ENCODE results near the gene VWCE. TPM values are rescaled to one million over a fixed set of nuclear protein-coding genes. Genes with fewer than 3 reads are reported as not detected.

Gene VWCE
- total RNA-seq, 3 donors from 2014 or later: 10.2 to 21.0 (median 15.5) TPM

DNA sequence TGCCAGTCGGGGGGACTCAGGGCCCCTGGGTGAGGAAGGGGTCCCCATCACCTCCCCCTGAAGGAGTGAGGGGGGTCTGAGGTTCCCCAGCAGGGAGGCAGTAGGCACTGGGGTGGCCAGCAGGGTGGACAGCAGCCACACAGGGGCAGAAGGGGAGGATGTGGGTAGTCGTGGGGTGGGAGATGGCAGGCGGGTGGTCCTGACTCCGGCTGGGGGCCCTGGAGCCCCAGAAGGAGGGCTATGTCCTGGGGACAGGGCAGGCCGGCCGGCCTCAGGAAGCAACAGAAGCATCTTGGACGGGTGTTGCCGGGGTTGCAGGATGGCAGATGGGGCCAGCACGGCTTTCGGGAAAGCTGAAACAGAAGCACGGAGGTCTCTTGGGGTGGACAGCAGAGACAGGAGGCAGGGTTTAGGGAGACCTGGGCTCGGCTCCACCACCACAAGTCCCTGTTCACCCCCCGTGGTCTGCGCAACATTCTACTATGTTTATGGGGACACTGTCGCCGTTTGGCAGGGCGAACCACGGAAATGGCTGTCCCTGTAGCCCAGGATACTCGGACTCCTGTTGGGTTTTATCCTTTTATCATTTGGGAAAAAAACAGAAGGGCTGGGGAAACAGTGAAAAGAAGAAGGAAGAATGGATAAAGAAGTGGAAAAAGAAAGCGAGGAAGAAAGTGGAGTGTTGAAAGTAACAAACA is 14.1 kb downstream of the VWCE start:
- Mint-ChIP-seq H3K4me3 (no peak overlapping the region), H3K27me3 (ENCODE audit: low read depth) (peaks cover 4% of the 10 kb centered on the region), H3K4me1 (ENCODE audit: low read depth) (no peaks in the 10 kb centered on the region), H3K36me3 (ENCODE audit: insufficient read depth) (peaks cover 3% of the 10 kb centered on the region), H3K9me3 (no peaks in the 10 kb centered on the region)
- DNase-seq (no peak), ATAC-seq (no peak)

DNA sequence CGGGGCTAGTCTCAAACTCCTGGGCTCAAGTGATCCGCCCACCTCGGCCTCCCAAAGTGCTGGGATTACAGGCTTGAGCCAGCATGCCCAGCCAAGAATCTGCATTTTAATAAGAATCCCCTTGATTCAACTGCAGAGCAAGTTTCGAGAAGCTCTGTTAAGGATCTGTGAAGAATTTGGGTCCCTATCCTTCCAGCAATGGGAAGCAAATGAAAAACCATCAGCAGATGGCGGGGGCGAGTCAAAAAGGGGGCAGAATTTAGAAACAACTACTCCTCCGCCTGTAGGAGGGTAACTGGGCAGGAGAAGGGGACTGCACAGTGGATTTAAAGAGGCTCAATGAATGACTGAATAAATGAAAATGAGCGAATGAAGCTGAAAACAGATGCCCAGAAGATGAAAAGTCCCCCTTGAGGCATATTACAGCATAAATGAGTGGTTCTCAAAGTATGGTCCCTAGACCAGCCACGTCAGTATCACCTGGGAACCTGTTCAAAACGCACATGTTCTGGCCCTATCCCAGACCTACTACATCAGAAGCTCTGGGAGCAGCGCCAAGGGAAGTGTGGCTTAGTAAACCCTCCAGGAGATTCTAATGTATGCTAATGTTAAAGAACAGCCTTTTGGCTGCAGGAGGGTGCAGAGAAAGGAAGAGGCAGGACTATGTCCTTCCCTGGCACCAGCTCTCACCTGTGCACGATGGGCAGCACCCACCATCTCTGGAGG is 15.0 kb downstream of the VWCE start:
- Mint-ChIP-seq H3K36me3 (ENCODE audit: insufficient read depth) (peaks cover 3% of the 10 kb centered on the region), H3K4me1 (ENCODE audit: low read depth) (no peaks in the 10 kb centered on the region), H3K27me3 (ENCODE audit: low read depth) (peaks cover 4% of the 10 kb centered on the region), H3K9me3 (no peaks in the 10 kb centered on the region), H3K4me3 (no peak overlapping the region)
- ATAC-seq (no peak), DNase-seq (no peak)

DNA sequence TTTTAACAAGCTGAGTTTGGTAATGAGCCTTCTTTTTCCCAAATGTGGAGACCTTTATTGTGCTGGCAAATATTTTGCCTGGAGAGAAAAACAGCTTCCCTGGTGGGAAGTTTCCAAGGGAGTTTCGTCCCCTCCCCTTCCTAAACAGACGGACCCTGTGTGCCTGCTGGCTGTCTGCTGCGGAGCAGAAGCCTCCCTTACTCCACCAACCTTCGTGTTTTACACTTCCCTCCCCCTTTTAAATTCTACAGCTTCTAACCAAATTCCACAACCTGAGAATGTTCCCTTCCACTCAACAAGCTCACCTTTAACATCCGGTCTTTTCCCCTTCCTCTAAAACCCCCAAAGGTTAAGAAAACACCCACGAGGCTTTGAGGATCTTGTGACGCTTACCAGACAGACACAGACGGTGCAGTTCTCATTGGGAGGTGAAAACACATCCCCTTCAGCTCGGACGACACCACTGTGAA is 17.1 kb downstream of the VWCE start:
- Mint-ChIP-seq H3K4me1 (ENCODE audit: low read depth) (no peaks in the 10 kb centered on the region), H3K4me3 (no peak overlapping the region), H3K9me3 (no peaks in the 10 kb centered on the region), H3K36me3 (ENCODE audit: insufficient read depth) (no peaks in the 10 kb centered on the region), H3K27me3 (ENCODE audit: low read depth) (peaks cover 4% of the 10 kb centered on the region)
- DNase-seq (no peak), ATAC-seq (no peak)

DNA sequence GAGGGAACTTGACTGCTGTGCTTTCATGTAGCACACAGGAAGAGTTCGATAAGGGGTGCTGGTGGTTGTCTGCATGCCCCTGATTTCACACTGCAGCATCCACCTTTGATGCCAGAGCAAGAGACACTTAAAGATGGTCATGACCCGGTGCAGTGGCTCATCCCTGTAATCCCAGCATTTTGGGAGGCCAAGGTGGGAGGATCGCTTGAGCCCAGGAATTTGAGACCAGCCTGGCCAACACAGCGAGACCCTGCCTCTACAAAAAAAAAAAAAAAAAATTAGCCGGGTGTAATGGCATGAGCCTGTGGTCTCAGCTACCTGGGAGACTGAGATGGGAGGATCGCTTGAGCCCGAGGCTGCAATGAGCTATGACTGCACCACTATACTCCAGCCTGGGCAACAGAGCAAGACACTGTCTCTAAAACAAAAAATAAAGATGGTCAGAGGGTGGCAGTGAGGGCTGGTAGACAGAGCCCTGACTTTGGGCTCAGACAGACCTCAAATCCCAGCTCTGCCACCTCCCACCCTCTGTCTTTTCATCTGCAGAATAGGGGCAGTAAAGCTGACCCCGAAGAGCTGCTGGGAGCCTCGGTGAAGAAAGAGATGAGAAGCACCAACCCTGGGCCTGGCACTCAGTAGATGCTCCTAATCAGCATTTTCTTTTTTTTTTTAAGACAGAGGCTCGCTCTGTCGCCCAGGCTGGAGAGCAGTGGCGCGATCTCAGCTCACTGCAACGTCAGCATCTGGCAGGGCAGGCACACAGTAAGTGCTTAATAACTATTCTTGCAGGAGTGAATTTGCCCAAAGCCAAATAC is 17.7 kb downstream of the VWCE start:
- DNase-seq: no peak
- H3K4me1 Mint-ChIP-seq (ENCODE audit: low read depth): no peaks in the 10 kb centered on the region
- no peaks in the 10 kb centered on the region for H3K9me3 Mint-ChIP-seq
- peaks cover 4% of the 10 kb centered on the region for H3K27me3 Mint-ChIP-seq (ENCODE audit: low read depth)
- no peak for ATAC-seq
- H3K4me3 Mint-ChIP-seq: no peak overlapping the region
- H3K36me3 Mint-ChIP-seq (ENCODE audit: insufficient read depth): no peaks in the 10 kb centered on the region

DNA sequence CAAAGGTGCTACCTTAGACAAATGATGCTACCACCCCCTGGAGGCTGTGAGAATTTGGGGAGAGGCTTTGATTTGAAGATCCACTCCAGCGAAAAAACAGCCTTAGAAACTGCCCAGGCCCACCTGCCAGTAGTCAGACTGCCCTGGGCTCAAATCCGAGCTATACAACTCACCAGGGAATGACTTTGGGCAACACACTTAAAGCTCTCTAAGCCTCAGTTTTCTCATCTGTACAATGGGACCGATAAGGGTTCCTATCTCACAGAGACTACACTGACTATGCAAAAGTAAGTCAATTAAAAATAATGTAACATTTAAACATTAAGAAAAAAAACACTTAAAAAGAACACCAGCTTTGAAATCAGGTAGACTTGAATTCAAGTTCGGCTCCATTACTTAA is 19.9 kb downstream of the VWCE start:
- ATAC-seq (no peak), DNase-seq (no peak)
- Mint-ChIP-seq H3K4me3 (no peak overlapping the region), H3K36me3 (ENCODE audit: insufficient read depth) (no peaks in the 10 kb centered on the region), H3K27me3 (ENCODE audit: low read depth) (peaks cover 4% of the 10 kb centered on the region), H3K9me3 (no peaks in the 10 kb centered on the region), H3K4me1 (ENCODE audit: low read depth) (no peaks in the 10 kb centered on the region)

DNA sequence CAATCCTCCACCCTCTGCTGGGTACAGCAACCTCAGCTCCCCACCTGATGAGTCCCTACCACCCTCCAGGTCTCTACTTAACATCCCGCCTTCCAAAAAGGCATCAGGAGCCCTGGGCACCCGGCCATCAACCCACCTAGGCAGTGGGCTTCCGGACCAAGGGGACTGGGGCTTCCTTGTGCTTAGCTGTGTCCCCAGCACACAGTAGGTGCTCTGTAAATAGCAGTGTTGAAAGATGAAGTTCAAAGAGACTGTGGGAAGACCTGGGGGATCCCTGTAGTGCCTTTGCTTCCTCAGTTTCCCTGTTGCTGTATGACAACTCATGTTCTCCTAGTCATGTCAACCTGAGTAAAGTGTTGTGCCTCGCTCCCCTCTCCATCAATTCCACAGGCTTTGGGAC is 21.0 kb downstream of the VWCE start:
- ATAC-seq (no peak), DNase-seq (no peak)
- Mint-ChIP-seq H3K36me3 (ENCODE audit: insufficient read depth) (no peaks in the 10 kb centered on the region), H3K4me1 (ENCODE audit: low read depth) (no peaks in the 10 kb centered on the region), H3K27me3 (ENCODE audit: low read depth) (peaks cover 4% of the 10 kb centered on the region), H3K9me3 (no peaks in the 10 kb centered on the region), H3K4me3 (no peak overlapping the region)

GRCh38 chr11:61273178-61274078 is 21.7 kb downstream of the VWCE start:
- H3K4me3 Mint-ChIP-seq: no peak overlapping the region
- no peak for DNase-seq
- no peaks in the 10 kb centered on the region for H3K9me3 Mint-ChIP-seq
- no peaks in the 10 kb centered on the region for H3K36me3 Mint-ChIP-seq (ENCODE audit: insufficient read depth)
- ATAC-seq: no peak
- peaks cover 6% of the 10 kb centered on the region for H3K27me3 Mint-ChIP-seq (ENCODE audit: low read depth)
- no peaks in the 10 kb centered on the region for H3K4me1 Mint-ChIP-seq (ENCODE audit: low read depth)

DNA sequence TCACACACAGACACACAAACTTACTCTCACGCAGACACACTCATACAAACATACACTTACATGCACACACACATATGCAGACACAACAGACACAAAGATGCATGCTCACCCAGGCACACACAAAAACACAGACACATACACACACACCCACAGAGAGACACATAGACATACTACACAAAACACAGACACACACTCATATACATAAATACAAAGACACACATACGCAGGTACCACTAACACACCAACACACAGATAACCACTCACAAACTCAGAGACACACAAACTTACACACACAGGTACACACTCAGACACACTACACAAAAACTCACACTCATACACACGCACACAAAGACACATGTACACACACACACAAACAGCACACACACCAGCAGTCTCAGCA is 22.4 kb downstream of the VWCE start:
- Mint-ChIP-seq H3K27me3 (ENCODE audit: low read depth) (peaks cover 1% of the 10 kb centered on the region), H3K9me3 (no peaks in the 10 kb centered on the region), H3K36me3 (ENCODE audit: insufficient read depth) (no peaks in the 10 kb centered on the region), H3K4me3 (no peak overlapping the region), H3K4me1 (ENCODE audit: low read depth) (no peaks in the 10 kb centered on the region)
- DNase-seq (no peak), ATAC-seq (no peak)

GRCh38 chr11:61270354-61271076 is 24.6 kb downstream of the VWCE start:
- peaks cover 1% of the 10 kb centered on the region for H3K27me3 Mint-ChIP-seq (ENCODE audit: low read depth)
- no peaks in the 10 kb centered on the region for H3K36me3 Mint-ChIP-seq (ENCODE audit: insufficient read depth)
- DNase-seq (no peak), ATAC-seq (peak; percentile 53 to 58)
- no peaks in the 10 kb centered on the region for H3K4me1 Mint-ChIP-seq (ENCODE audit: low read depth)
- no peak overlapping the region for H3K4me3 Mint-ChIP-seq
- no peaks in the 10 kb centered on the region for H3K9me3 Mint-ChIP-seq

DNA sequence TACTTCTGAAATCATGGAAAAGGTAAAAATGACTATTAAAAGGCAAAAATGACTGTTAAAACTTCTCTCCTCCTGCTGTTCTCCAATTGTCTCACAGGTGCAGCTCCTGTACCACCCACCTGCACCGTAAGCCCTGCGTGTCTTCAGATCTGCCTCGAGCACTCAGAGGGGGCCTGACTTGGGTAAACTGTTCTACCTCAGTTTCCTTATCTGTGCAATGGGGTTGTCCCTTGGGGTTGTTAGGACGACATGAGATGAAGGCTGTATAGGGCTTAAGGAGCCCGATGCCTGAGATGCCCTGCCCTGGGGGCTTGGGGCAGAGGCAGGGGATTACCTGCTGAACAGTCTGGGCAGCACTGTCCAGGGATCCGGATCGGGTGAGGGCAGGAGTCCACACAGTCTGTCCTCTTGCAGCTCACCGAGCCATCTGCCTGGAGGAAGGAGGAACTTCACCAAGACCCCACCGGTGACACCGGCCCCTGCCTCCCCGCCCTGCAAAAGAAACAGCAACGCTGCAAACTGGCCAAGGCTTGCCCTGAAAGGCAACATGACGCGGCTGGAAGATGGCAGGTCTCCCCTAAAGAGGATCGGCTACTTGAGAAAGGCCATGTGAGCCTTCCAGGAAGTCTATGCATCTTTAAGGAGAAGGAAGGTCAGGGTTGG is 26.4 kb downstream of the VWCE start:
- no peaks in the 10 kb centered on the region for H3K36me3 Mint-ChIP-seq (ENCODE audit: insufficient read depth)
- no peaks in the 10 kb centered on the region for H3K9me3 Mint-ChIP-seq
- no peak overlapping the region for H3K4me3 Mint-ChIP-seq
- ATAC-seq: no peak
- no peak for DNase-seq
- H3K4me1 Mint-ChIP-seq (ENCODE audit: low read depth): no peaks in the 10 kb centered on the region
- H3K27me3 Mint-ChIP-seq (ENCODE audit: low read depth): peaks cover 1% of the 10 kb centered on the region

DNA sequence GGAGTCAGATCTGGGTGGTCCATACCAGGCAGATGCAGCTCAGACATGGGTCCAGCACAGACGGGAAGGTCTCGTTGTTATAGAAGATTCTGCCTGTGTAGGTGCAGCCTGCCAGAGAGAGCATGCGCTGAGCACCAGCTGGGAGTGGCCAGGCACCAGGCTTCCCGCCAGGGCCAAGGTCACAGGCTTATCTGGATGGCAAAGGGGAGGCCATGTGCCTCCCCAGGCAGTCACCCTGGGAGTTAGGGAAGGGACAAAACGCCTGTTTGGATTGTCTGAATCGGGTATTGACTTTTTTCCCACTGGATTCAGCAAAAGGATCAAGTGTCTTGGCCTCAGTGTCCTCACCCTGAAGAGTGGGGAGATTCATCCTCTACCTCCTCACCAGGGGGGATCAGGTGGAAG is 27.7 kb downstream of the VWCE start:
- H3K36me3 Mint-ChIP-seq (ENCODE audit: insufficient read depth): no peaks in the 10 kb centered on the region
- peaks cover 1% of the 10 kb centered on the region for H3K27me3 Mint-ChIP-seq (ENCODE audit: low read depth)
- H3K4me3 Mint-ChIP-seq: no peak overlapping the region
- DNase-seq (no peak), ATAC-seq (no peak)
- H3K9me3 Mint-ChIP-seq: no peaks in the 10 kb centered on the region
- H3K4me1 Mint-ChIP-seq (ENCODE audit: low read depth): no peaks in the 10 kb centered on the region

DNA sequence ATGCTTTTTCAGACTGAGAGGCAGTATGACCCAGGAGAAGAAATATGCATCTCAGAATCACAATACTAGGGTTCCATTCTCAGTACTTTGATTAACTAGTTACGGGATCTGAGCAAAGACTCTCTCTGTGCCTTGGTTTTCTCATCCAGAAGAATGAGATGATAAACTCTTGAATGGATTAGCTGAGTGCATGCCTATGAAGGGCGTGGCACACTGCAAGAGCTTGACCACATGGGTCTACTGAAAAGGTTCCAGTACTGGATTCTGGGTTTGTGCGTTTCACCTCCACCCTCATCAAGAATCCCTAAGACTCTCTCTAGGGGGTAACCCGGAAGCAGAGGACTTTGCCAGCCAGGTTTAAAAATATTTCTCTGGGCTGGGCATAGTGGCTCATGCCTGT is 28.5 kb downstream of the VWCE start:
- Mint-ChIP-seq H3K4me3 (no peak overlapping the region), H3K9me3 (no peaks in the 10 kb centered on the region), H3K36me3 (ENCODE audit: insufficient read depth) (no peaks in the 10 kb centered on the region), H3K27me3 (ENCODE audit: low read depth) (peaks cover 1% of the 10 kb centered on the region), H3K4me1 (ENCODE audit: low read depth) (no peaks in the 10 kb centered on the region)
- DNase-seq (no peak), ATAC-seq (no peak)

GRCh38 chr11:61265357-61265756 is 29.8 kb downstream of the VWCE start:
- ATAC-seq (no peak), DNase-seq (no peak)
- Mint-ChIP-seq H3K4me3 (no peak overlapping the region), H3K9me3 (no peaks in the 10 kb centered on the region), H3K4me1 (ENCODE audit: low read depth) (no peaks in the 10 kb centered on the region), H3K27me3 (ENCODE audit: low read depth) (peaks cover 1% of the 10 kb centered on the region), H3K36me3 (ENCODE audit: insufficient read depth) (no peaks in the 10 kb centered on the region)

Data from activated T-cell treated with anti-CD3 and anti-CD28 coated beads, Interleukin-2, amount 50 U/mL, for 4 hours (primary cell).